HepG2 (cell line): Measurements from ENCODE around the gene ANKUB1. TPM values are rescaled to one million over a fixed set of nuclear protein-coding genes. Genes with fewer than 3 reads are reported as not detected.

ENCODE experiments used
- ARNT ChIP-seq: fragments of 450-650 bp; IDR thresholded peaks from 2 replicates; pipeline ENCODE4 v1.6.1; 2017
- RORA ChIP-seq: sonication (generic); formaldehyde crosslinking; IDR thresholded peaks from 2 replicates; pipeline ENCODE4 v1.5.0; 2020; ENCODE audit warnings: mild to moderate bottlenecking, missing genetic modification reagents, moderate library complexity
- ZNF460 ChIP-seq: sonication (generic); formaldehyde crosslinking; IDR thresholded peaks from 2 replicates; pipeline ENCODE4 v1.5.1; 2020; ENCODE audit warnings: missing genetic modification reagents, mild to moderate bottlenecking, borderline replicate concordance
- polyA plus RNA-seq, 8 experiments: library from polyadenylated mRNA; depleted of rRNA in 3 of 8; stranded (reverse) in 7 of 8; unstranded in 1 of 8; fragments of >200 nt; fragmentation: Illumina TruSeq in 4 of 8; extraction: Trizol in 4 of 8; gene quantifications; 2 replicates each; pipeline versions ENCODE4 v1.2.1 to v1.2.3, GENCODE V29; 2011 to 2016; ENCODE audit warnings: low read depth in 4 of 8, missing spikeins in 1 of 8, mixed read lengths in 1 of 8; ENCODE audit not compliant: insufficient read depth in 1 of 8
- small RNA-seq, 3 experiments: library from RNA; depleted of rRNA; stranded (forward); fragments of <200 nt; gene quantifications; one replicate each; pipeline ENCODE3, GENCODE V24; 2012; ENCODE audit warnings: low read depth in 2 of 3, low replicate concordance in 1 of 3; ENCODE audit not compliant: insufficient read length in 3 of 3, insufficient read depth in 2 of 3
- total RNA-seq, 5 experiments: library from RNA; depleted of rRNA; stranded (reverse); fragments of >200 nt; fragmentation: Illumina TruSeq; extraction: Trizol; gene quantifications; 2 replicates each; pipeline ENCODE4 v1.2.3, GENCODE V29; 2016; ENCODE audit warnings: low read depth in 1 of 5
- TF ChIP-seq, protein P1 (sequence below): sonication (generic); formaldehyde crosslinking; IDR thresholded peaks from one replicate; pipeline ENCODE4 v1.5.1; 2020; ENCODE audit warnings: mild to moderate bottlenecking, missing genetic modification reagents; ENCODE audit errors: not compliant biosample characterization
- TF ChIP-seq, protein P2 (sequence below): sonication (generic); formaldehyde crosslinking; IDR thresholded peaks from 2 replicates; pipeline ENCODE4 v1.4.0; 2020; ENCODE audit warnings: missing genetic modification reagents

ANKUB1 gene
- total and polyA plus RNA-seq, 2 of the 13 experiments (the other 11 are each of a cell fraction or from before 2014, with no cell fraction given): not detected

DNA sequence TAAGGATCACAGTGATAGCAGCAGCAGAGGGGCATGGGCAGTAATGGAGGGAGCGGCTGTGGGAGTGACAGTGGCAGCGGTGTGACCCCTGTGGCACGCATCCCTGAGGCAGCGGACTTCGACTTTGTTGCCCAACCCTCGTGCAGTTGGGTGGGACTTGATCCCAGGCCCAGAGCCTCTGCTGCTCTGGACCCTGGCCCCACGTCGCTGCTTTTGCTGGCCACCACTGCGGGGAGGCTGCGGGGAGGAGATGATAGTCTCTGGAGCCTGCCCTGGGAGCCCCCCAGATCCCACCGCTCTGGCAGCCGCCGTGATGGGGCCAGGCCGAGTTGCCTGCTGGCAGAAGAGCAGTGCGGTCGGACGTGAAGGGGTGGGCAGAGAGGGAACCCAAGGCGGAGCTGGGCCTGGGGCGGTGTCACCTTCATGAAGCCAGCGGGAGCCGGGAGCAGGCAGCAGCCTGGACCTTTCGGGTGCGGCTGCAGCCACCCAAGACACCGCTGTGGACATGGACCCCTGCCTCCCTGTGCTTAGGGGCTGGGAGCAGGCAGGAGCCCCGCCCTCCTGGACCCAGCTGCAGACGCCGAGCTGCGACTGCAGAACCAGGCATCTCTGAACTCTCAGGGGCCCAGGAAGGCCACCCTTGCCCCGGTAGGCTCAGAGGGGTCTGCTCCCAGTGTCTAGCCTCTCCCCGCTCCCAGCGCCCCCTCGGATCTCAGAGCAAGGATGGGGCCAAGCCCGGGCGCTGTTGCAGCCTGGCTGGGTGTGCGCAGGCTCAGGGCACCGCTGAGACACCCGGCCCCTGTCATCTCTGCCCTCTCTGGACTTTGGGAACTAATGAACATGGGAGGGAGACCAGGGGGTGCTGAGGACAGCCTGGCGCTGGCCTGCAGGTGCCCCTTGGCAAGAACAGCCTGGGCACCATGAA lies 78.4 kb downstream of the ANKUB1 start (continued):
- TF ChIP-seq, protein P1, sequence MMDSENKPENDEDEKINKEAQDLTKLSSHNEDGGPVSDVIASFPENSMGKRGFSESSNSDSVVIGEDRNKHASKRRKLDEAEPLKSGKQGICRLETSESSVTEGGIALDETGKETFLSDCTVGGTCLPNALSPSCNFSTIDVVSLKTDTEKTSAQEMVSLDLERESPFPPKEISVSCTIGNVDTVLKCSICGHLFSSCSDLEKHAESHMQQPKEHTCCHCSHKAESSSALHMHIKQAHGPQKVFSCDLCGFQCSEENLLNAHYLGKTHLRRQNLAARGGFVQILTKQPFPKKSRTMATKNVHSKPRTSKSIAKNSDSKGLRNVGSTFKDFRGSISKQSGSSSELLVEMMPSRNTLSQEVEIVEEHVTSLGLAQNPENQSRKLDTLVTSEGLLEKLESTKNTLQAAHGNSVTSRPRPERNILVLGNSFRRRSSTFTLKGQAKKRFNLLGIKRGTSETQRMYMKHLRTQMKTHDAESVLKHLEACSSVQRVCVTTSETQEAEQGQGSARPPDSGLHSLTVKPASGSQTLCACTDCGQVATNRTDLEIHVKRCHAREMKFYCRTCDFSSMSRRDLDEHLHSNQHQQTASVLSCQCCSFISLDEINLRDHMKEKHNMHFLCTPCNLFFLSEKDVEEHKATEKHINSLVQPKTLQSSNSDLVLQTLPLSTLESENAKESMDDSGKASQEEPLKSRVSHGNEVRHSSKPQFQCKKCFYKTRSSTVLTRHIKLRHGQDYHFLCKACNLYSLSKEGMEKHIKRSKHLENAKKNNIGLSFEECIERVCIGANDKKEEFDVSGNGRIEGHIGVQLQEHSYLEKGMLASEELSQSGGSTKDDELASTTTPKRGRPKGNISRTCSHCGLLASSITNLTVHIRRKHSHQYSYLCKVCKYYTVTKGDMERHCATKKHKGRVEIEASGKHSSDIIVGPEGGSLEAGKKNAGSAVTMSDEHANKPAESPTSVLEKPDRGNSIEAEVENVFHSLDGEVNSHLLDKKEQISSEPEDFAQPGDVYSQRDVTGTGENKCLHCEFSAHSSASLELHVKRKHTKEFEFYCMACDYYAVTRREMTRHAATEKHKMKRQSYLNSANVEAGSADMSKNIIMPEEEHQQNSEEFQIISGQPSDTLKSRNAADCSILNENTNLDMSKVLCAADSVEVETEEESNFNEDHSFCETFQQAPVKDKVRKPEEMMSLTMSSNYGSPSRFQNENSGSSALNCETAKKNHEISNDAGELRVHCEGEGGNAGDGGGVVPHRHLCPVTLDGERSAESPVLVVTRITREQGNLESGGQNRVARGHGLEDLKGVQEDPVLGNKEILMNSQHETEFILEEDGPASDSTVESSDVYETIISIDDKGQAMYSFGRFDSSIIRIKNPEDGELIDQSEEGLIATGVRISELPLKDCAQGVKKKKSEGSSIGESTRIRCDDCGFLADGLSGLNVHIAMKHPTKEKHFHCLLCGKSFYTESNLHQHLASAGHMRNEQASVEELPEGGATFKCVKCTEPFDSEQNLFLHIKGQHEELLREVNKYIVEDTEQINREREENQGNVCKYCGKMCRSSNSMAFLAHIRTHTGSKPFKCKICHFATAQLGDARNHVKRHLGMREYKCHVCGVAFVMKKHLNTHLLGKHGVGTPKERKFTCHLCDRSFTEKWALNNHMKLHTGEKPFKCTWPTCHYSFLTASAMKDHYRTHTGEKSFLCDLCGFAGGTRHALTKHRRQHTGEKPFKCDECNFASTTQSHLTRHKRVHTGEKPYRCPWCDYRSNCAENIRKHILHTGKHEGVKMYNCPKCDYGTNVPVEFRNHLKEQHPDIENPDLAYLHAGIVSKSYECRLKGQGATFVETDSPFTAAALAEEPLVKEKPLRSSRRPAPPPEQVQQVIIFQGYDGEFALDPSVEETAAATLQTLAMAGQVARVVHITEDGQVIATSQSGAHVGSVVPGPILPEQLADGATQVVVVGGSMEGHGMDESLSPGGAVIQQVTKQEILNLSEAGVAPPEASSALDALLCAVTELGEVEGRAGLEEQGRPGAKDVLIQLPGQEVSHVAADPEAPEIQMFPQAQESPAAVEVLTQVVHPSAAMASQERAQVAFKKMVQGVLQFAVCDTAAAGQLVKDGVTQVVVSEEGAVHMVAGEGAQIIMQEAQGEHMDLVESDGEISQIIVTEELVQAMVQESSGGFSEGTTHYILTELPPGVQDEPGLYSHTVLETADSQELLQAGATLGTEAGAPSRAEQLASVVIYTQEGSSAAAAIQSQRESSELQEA (CRISPR knock-in tag): no peak
- TF ChIP-seq RORA (CRISPR knock-in tag): no peak
- TF ChIP-seq ARNT: no peak
- no peak for TF ChIP-seq ZNF460
- TF ChIP-seq, protein P2, sequence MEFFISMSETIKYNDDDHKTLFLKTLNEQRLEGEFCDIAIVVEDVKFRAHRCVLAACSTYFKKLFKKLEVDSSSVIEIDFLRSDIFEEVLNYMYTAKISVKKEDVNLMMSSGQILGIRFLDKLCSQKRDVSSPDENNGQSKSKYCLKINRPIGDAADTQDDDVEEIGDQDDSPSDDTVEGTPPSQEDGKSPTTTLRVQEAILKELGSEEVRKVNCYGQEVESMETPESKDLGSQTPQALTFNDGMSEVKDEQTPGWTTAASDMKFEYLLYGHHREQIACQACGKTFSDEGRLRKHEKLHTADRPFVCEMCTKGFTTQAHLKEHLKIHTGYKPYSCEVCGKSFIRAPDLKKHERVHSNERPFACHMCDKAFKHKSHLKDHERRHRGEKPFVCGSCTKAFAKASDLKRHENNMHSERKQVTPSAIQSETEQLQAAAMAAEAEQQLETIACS (CRISPR knock-in tag): no peak
- TF ChIP-seq, all 625 proteins: peak for 139

Small RNAs within 50 kb of the gene (small RNA-seq; reads per million reads assigned to genes)
- gene RNU6-507P: 0 reads per million in 3 experiments

Other genes with a start within 250 kb of the ANKUB1 start
- 19.7 and 27.0 TPM in 2 replicates for gene WWTR1, start 134.5 kb downstream of the ANKUB1 start, total RNA-seq (2016; rRNA removed; fragmentation: Illumina TruSeq; extraction: Trizol)
- 105 and 139 TPM in 2 replicates for gene WWTR1, start 134.5 kb downstream of the ANKUB1 start, polyA plus RNA-seq (2011; rRNA removed)
- gene COMMD2, start 40.1 kb downstream of the ANKUB1 start, total RNA-seq (2016; rRNA removed; fragmentation: Illumina TruSeq; extraction: Trizol): 57.6 and 73.2 TPM in 2 replicates
- gene COMMD2, start 40.1 kb downstream of the ANKUB1 start, polyA plus RNA-seq (2011; rRNA removed): 25.5 and 33.0 TPM in 2 replicates
- gene RNF13, start 20.7 kb upstream of the ANKUB1 start, total RNA-seq (2016; rRNA removed; fragmentation: Illumina TruSeq; extraction: Trizol): 28.1 and 46.0 TPM in 2 replicates
- gene RNF13, start 20.7 kb upstream of the ANKUB1 start, polyA plus RNA-seq (2011; rRNA removed): 32.0 and 39.8 TPM in 2 replicates
- gene PFN2, start 178.3 kb upstream of the ANKUB1 start, total RNA-seq (2016; rRNA removed; fragmentation: Illumina TruSeq; extraction: Trizol): 57.3 and 78.2 TPM in 2 replicates
- 111 and 150 TPM in 2 replicates for gene PFN2, start 178.3 kb upstream of the ANKUB1 start, polyA plus RNA-seq (2011; rRNA removed)